HEK293T (cell line): ENCODE results near the gene LMO2.
"Not testable (repeated sequence)": the region's sequence is repeated elsewhere in the genome, so short reads cannot be mapped to it uniquely, and the experiment has no call there.

Experiments used
- ELF4 ChIP-seq: fragments of 450-650 bp; IDR thresholded peaks from 2 replicates; pipeline ENCODE4 v1.6.1; 2017; ENCODE audit warnings: antibody characterized with exemption
- FOXA1 ChIP-seq: fragments of 450-650 bp; IDR thresholded peaks from 2 replicates; pipeline ENCODE4 v1.6.1; 2016; ENCODE audit warnings: mild to moderate bottlenecking
- FOXK2 ChIP-seq: fragments of 450-650 bp; IDR thresholded peaks from 2 replicates; pipeline ENCODE4 v1.6.1; 2016; ENCODE audit warnings: mild to moderate bottlenecking
- L3MBTL2 ChIP-seq: fragments of 450-650 bp; conservative IDR thresholded peaks from 2 replicates; pipeline ENCODE4 v1.6.1; 2016; ENCODE audit warnings: mild to moderate bottlenecking
- LEF1 ChIP-seq: fragments of 450-650 bp; IDR thresholded peaks from 2 replicates; pipeline ENCODE4 v1.6.1; 2017; ENCODE audit warnings: mild to moderate bottlenecking, borderline replicate concordance
- TARDBP ChIP-seq: fragments of 450-650 bp; IDR thresholded peaks from 2 replicates; pipeline ENCODE4 v1.6.1; 2016
- ZNF384 ChIP-seq: fragments of 450-650 bp; IDR thresholded peaks from 2 replicates; pipeline ENCODE4 v1.6.1; 2016
- TF ChIP-seq, protein P1 (sequence below): fragments of 450-650 bp; IDR thresholded peaks from 2 replicates; pipeline ENCODE4 v1.6.1; 2016

DNA sequence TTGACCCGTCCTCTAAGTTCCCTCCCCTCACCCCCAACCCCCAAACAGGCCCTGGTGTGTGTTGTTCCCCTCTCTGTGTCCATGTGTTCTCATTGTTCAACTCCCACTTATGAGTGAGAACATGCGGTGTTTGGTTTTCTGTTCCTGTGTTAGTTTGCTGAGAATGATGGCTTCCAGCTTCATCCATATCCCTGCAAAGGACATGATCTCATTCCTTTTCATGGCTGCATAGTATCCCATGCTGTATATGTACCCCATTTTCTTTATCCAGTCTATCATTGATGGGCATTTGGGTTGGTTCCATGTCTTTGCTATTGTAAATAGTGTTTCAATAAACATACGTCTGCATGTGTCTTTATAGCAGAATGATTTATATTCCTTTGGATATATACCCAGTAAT lies 53.6 kb downstream of the LMO2 start:
- not testable (repeated sequence) for TF ChIP-seq LEF1, FOXA1, FOXK2, ZNF384, L3MBTL2, TARDBP, ELF4
- TF ChIP-seq, protein P1, sequence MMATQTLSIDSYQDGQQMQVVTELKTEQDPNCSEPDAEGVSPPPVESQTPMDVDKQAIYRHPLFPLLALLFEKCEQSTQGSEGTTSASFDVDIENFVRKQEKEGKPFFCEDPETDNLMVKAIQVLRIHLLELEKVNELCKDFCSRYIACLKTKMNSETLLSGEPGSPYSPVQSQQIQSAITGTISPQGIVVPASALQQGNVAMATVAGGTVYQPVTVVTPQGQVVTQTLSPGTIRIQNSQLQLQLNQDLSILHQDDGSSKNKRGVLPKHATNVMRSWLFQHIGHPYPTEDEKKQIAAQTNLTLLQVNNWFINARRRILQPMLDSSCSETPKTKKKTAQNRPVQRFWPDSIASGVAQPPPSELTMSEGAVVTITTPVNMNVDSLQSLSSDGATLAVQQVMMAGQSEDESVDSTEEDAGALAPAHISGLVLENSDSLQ = not testable (repeated sequence)
